Karpas-422 (cell line): ENCODE measurements around the gene C1QL4. TPM values are rescaled to one million over a fixed set of nuclear protein-coding genes. Genes with fewer than 3 reads are reported as not detected.
A peak's percentile ranks its signal among the peaks of the same experiment; 100 is the strongest.
"Not testable (repeated sequence)": the region's sequence is repeated elsewhere in the genome, so short reads cannot be mapped to it uniquely, and the experiment has no call there.

Source experiments
- DNase-seq: peaks from one replicate; pipeline ENCODE4 v3.0.0-alpha.2; 2015
- H2AFZ ChIP-seq: fragments of 200-600 bp; sonication (generic); 2 replicates; pipeline ENCODE4 v1.6.1; 2014; ENCODE audit warnings: antibody characterized with exemption, low read length, mixed read lengths
- H3K27ac ChIP-seq: fragments of 200-600 bp; sonication (generic); 2 replicates; pipeline ENCODE4 v1.5.1; 2014; ENCODE audit warnings: mild to moderate bottlenecking, low read length, moderate library complexity
- H3K27me3 ChIP-seq: fragments of 200-600 bp; sonication (generic); 2 replicates; pipeline ENCODE4 v1.6.1; 2014; ENCODE audit warnings: low read length, mixed read lengths
- H3K36me3 ChIP-seq: fragments of 200-600 bp; sonication (generic); 2 replicates; pipeline ENCODE4 v1.6.1; 2014; ENCODE audit warnings: low read length, mixed read lengths; ENCODE audit not compliant: insufficient read depth
- H3K4me1 ChIP-seq: fragments of 200-600 bp; sonication (generic); 2 replicates; pipeline ENCODE4 v1.6.1; 2014; ENCODE audit warnings: mild to moderate bottlenecking, low read length, mixed read lengths
- H3K4me2 ChIP-seq: fragments of 200-600 bp; sonication (generic); 2 replicates; pipeline ENCODE4 v1.6.1; 2014; ENCODE audit warnings: low read length, low read depth, mild to moderate bottlenecking; ENCODE audit not compliant: poor library complexity, severe bottlenecking
- H3K4me3 ChIP-seq: fragments of 200-600 bp; sonication (generic); 2 replicates; pipeline ENCODE4 v1.5.1; 2014; ENCODE audit warnings: mild to moderate bottlenecking, antibody characterized with exemption, low read length, mixed read lengths
- H3K79me2 ChIP-seq: fragments of 200-600 bp; sonication (generic); 2 replicates; pipeline ENCODE4 v1.6.1; 2014; ENCODE audit warnings: mild to moderate bottlenecking, low read length, mixed read lengths
- H3K9ac ChIP-seq: fragments of 200-600 bp; sonication (generic); 2 replicates; pipeline ENCODE4 v1.6.0; 2014; ENCODE audit warnings: low read length
- H3K9me2 ChIP-seq: fragments of 200-600 bp; sonication (generic), shearing (Covaris generic); replicated peaks from 2 replicates; pipeline ENCODE4 v1.6.0; 2014; ENCODE audit warnings: mild to moderate bottlenecking, low read length, moderate library complexity; ENCODE audit not compliant: insufficient read depth
- H3K9me3 ChIP-seq: fragments of 300-700, 200-600 bp; sonication (generic); 2 replicates; pipeline ENCODE4 v1.6.1; 2014; ENCODE audit warnings: low read length, mixed read lengths
- H4K20me1 ChIP-seq: fragments of 200-600 bp; sonication (generic); 2 replicates; pipeline ENCODE4 v1.6.1; 2014; ENCODE audit warnings: mild to moderate bottlenecking, antibody characterized with exemption, low read length, low read depth; ENCODE audit not compliant: insufficient read depth
- total RNA-seq: library from RNA; depleted of rRNA; stranded (reverse); fragments of >200 nt; shearing (Covaris generic); gene quantifications from 2 replicates; pipeline ENCODE4 v1.2.3, GENCODE V29; 2014; ENCODE audit warnings: low replicate concordance; rRNA removed

Gene C1QL4
- total RNA-seq, 1 experiment from 2014 or later, result not detected

- DNase-seq, result no peak
- no peaks in the 10 kb centered on the region for H3K27me3 ChIP-seq
- H2AFZ ChIP-seq, result no peak overlapping the region
- H3K4me3 ChIP-seq, result no peak overlapping the region
- no peak overlapping the region for H3K27ac ChIP-seq
- no peaks in the 10 kb centered on the region for H3K9me3 ChIP-seq
- H3K36me3 ChIP-seq, result no peaks in the 10 kb centered on the region
- H3K9me2 ChIP-seq, result no peaks in the 10 kb centered on the region
- H3K79me2 ChIP-seq, result no peaks in the 10 kb centered on the region
- no peak overlapping the region for H3K9ac ChIP-seq
- H3K4me2 ChIP-seq, result no peak overlapping the region
- no peaks in the 10 kb centered on the region for H3K4me1 ChIP-seq
- H4K20me1 ChIP-seq, result no peaks in the 10 kb centered on the region
Measured at GRCh38 chr12:49288922-49289555, 47.9 kb downstream of the C1QL4 start.

- H3K4me2 ChIP-seq, result no peak overlapping the region
- no peak overlapping the region for H3K27ac ChIP-seq
Measured at GRCh38 chr12:49288412-49288853, 48.6 kb downstream of the C1QL4 start.

GRCh38 chr12:49287876-49288275 lies 49.1 kb downstream of the C1QL4 start:
- no peaks in the 10 kb centered on the region for H3K27me3 ChIP-seq
- H3K36me3 ChIP-seq, result no peaks in the 10 kb centered on the region
- H3K9me3 ChIP-seq, result no peaks in the 10 kb centered on the region
- H4K20me1 ChIP-seq, result no peaks in the 10 kb centered on the region
- no peaks in the 10 kb centered on the region for H3K79me2 ChIP-seq
- no peak overlapping the region for H3K9ac ChIP-seq
- no peaks in the 10 kb centered on the region for H3K9me2 ChIP-seq
- no peak overlapping the region for H2AFZ ChIP-seq
- H3K27ac ChIP-seq, result no peak overlapping the region
- H3K4me2 ChIP-seq, result no peak overlapping the region
- no peak for DNase-seq
- no peak overlapping the region for H3K4me3 ChIP-seq
- no peaks in the 10 kb centered on the region for H3K4me1 ChIP-seq

More at GRCh38 chr12:49288412-49288853, 48.6 kb downstream of the C1QL4 start:
- H3K4me1 ChIP-seq, result no peaks in the 10 kb centered on the region
- H3K4me3 ChIP-seq, result no peak overlapping the region
- H3K36me3 ChIP-seq, result no peaks in the 10 kb centered on the region
- H2AFZ ChIP-seq, result no peak overlapping the region
- no peaks in the 10 kb centered on the region for H4K20me1 ChIP-seq
- no peaks in the 10 kb centered on the region for H3K9me3 ChIP-seq
- no peaks in the 10 kb centered on the region for H3K27me3 ChIP-seq
- no peak overlapping the region for H3K9ac ChIP-seq
- no peaks in the 10 kb centered on the region for H3K79me2 ChIP-seq
- peak; percentile 88 for DNase-seq
- no peaks in the 10 kb centered on the region for H3K9me2 ChIP-seq

GRCh38 chr12:49284672-49285071 lies 52.3 kb downstream of the C1QL4 start:
- H3K9ac ChIP-seq, result no peak overlapping the region
- no peaks in the 10 kb centered on the region for H3K9me3 ChIP-seq
- no peak overlapping the region for H3K4me3 ChIP-seq
- H4K20me1 ChIP-seq, result no peaks in the 10 kb centered on the region
- no peaks in the 10 kb centered on the region for H3K9me2 ChIP-seq
- H3K79me2 ChIP-seq, result no peaks in the 10 kb centered on the region
- no peak overlapping the region for H2AFZ ChIP-seq
- no peak overlapping the region for H3K4me2 ChIP-seq
- H3K4me1 ChIP-seq, result peaks cover 6% of the 10 kb centered on the region; the same call in 1 of the 2 replicates
- no peaks in the 10 kb centered on the region for H3K27me3 ChIP-seq
- no peak for DNase-seq
- H3K36me3 ChIP-seq, result no peaks in the 10 kb centered on the region
- H3K27ac ChIP-seq, result no peak overlapping the region

- DNase-seq, result no peak
- Histone ChIP-seq H3K27ac (no peak overlapping the region), H3K9ac (no peak overlapping the region), H3K27me3 (no peaks in the 10 kb centered on the region), H3K9me3 (no peaks in the 10 kb centered on the region), H4K20me1 (no peaks in the 10 kb centered on the region), H3K4me2 (no peak overlapping the region), H3K9me2 (no peaks in the 10 kb centered on the region), H2AFZ (no peak overlapping the region), H3K4me3 (no peak overlapping the region), H3K79me2 (no peaks in the 10 kb centered on the region), H3K36me3 (no peaks in the 10 kb centered on the region), H3K4me1 (peaks cover 7% of the 10 kb centered on the region; the same call in 1 of the 2 replicates)
Measured at GRCh38 chr12:49283541-49284429, 53.2 kb downstream of the C1QL4 start.

- not testable (repeated sequence) for H3K36me3 ChIP-seq, H3K4me2 ChIP-seq, H3K79me2 ChIP-seq, H4K20me1 ChIP-seq, H2AFZ ChIP-seq, DNase-seq, H3K9me3 ChIP-seq, H3K27me3 ChIP-seq, H3K9ac ChIP-seq, H3K27ac ChIP-seq, H3K9me2 ChIP-seq, H3K4me1 ChIP-seq, H3K4me3 ChIP-seq
Measured at GRCh38 chr12:49282740-49283375, 54.1 kb downstream of the C1QL4 start.

Other genes starting within 250 kb of the C1QL4 start
- gene DHH, start 242.4 kb downstream of the C1QL4 start, total RNA-seq, result 0.26 and 0.36 TPM in 2 replicates
- gene LMBR1L, start 226.3 kb downstream of the C1QL4 start, total RNA-seq, result 17.5 and 46.8 TPM in 2 replicates
- 770 and 904 TPM in 2 replicates for gene TUBA1B, start 205.8 kb downstream of the C1QL4 start, total RNA-seq
- gene TUBA1A, start 148.1 kb downstream of the C1QL4 start, total RNA-seq, result 126 and 139 TPM in 2 replicates
- gene TUBA1C, start 72.1 kb downstream of the C1QL4 start, total RNA-seq, result 90.0 and 132 TPM in 2 replicates
- gene PRPH, start 42.0 kb downstream of the C1QL4 start, total RNA-seq, result 0.52 TPM in 1 of 2 replicates, not detected in the other
- 20.2 and 58.2 TPM in 2 replicates for gene TROAP, start 13.9 kb downstream of the C1QL4 start, total RNA-seq
- not detected in 2 replicates for gene DNAJC22, start 9.7 kb upstream of the C1QL4 start, total RNA-seq
- gene SPATS2, start 30.3 kb upstream of the C1QL4 start, total RNA-seq, result 43.5 and 50.7 TPM in 2 replicates
- not detected in 2 replicates for gene KCNH3, start 201.8 kb upstream of the C1QL4 start, total RNA-seq
- 28.6 and 51.8 TPM in 2 replicates for gene MCRS1, start 231.0 kb upstream of the C1QL4 start, total RNA-seq